ENCODE data around the gene PPP6R3.

- TF ChIP-seq CTCF (conservative IDR thresholded peaks at IDR 0.05; ENCODE audit: low read depth, low read length) (no peak), EZH2phosphoT487 (IDR thresholded peaks at IDR 0.05; ENCODE audit: borderline replicate concordance, low read length) (no peak), EZH2 (IDR thresholded peaks at IDR 0.05; ENCODE audit: low read length, unreplicated experiment) (no peak)
Observed at GRCh38 chr11:68436985-68437926, 23.3 kb upstream of the PPP6R3 start.

Data from PC-3 (cell line).